ENCODE results near the gene MTSS2. TPM values are rescaled to one million over a fixed set of nuclear protein-coding genes. Genes with fewer than 3 reads are reported as not detected.
A peak's percentile ranks its signal among the peaks of the same experiment; 100 is the strongest.

MTSS2 gene
- total and polyA plus RNA-seq, 2 of the 4 experiments (the other 2 are of a cell fraction) = 9.1 to 86.2 TPM

GRCh38 chr16:70725912-70726828 lies 40.3 kb upstream of the MTSS2 start:
- H2AK9ac ChIP-seq (replicated peaks; ENCODE audit: low read depth, low read length, poor library complexity) = peak overlapping the region; percentile 73
- no peaks in the 10 kb centered on the region for H4K20me1 ChIP-seq (ENCODE audit: insufficient read depth, low read length)
- peak overlapping the region; percentile 73 to 83; a peak in 3 of 4 replicates for H4K8ac ChIP-seq (ENCODE audit: low read depth in 2 of 2, low read length in 2 of 2)
- no TSS peak for BruUV-seq (replicated peaks)
- H3K4ac ChIP-seq (ENCODE audit: low read depth, low read length) = peak overlapping the region; percentile 68
- in situ Hi-C loops (cut with MboI; ENCODE audit: low sequenced_read_pairs) = no loop called here
- H3K56ac ChIP-seq (ENCODE audit: extremely low read depth, insufficient read depth, low read length) = no peak overlapping the region
- no peaks in the 10 kb centered on the region for H3K9me1 ChIP-seq (ENCODE audit: insufficient read depth, low read length)
- no peak overlapping the region for H2BK5ac ChIP-seq (ENCODE audit: low read depth, low read length, poor library complexity, severe bottlenecking)
- TF ChIP-seq CEBPB (IDR thresholded peaks at IDR 0.05; ENCODE audit: low read depth, low read length) (no peak), FOS (IDR thresholded peaks at IDR 0.05; ENCODE audit: low read depth, low read length) (no peak), CTCF (conservative IDR thresholded peaks at IDR 0.05; ENCODE audit: low read depth, low read length) (no peak), MXI1 (IDR thresholded peaks at IDR 0.05; ENCODE audit: borderline replicate concordance, low read depth, low read length) (no peak), MAZ (IDR thresholded peaks at IDR 0.05; ENCODE audit: borderline replicate concordance, low read depth, low read length) (no peak), SMC3 (IDR thresholded peaks at IDR 0.05; ENCODE audit: low read depth, low read length) (no peak), MAFK (IDR thresholded peaks at IDR 0.05; ENCODE audit: low read depth, low read length) (no peak), POLR2A (IDR thresholded peaks at IDR 0.05; ENCODE audit: low read depth, low read length) (no peak), NFE2L2 (IDR thresholded peaks at IDR 0.05; ENCODE audit: low read depth, low read length) (no peak), CHD1 (IDR thresholded peaks at IDR 0.05; ENCODE audit: low read depth, low read length) (no peak), USF2 (IDR thresholded peaks at IDR 0.05; ENCODE audit: low read depth, low read length) (no peak), BHLHE40 (IDR thresholded peaks at IDR 0.05; ENCODE audit: low read depth, low read length) (no peak), RAD21 (IDR thresholded peaks at IDR 0.05; ENCODE audit: low read length) (no peak), RCOR1 (IDR thresholded peaks at IDR 0.05; ENCODE audit: insufficient replicate concordance, low read length) (no peak)
- peak; percentile 75 for ATAC-seq (ENCODE audit: low read depth)
- peak overlapping the region; percentile 9 for H2AFZ ChIP-seq (replicated peaks; ENCODE audit: low read length, poor library complexity)
- dilution Hi-C loops (cut with HindIII; ENCODE audit: low sequenced_read_pairs, unreplicated experiment) = no loop called here
- peak overlapping the region; percentile 68 for H3K14ac ChIP-seq (replicated peaks; ENCODE audit: low read depth, low read length)
- H3K79me1 ChIP-seq (ENCODE audit: low read depth in 1 of 2, low read length in 2 of 2) = peaks cover 0 to 10% of the 10 kb centered on the region in 2 experiments; a peak in 2 of 4 replicates
- H2BK120ac ChIP-seq (ENCODE audit: low read depth, low read length) = peak overlapping the region; percentile 49; the same call in 1 of the 2 replicates
- peak overlapping the region; percentile 47 for H4K5ac ChIP-seq (ENCODE audit: low read depth, low read length)
- peaks cover 13% of the 10 kb centered on the region for H3K4me1 ChIP-seq (ENCODE audit: control insufficient read depth, insufficient read depth, low read length)
- no peak overlapping the region; the same call in 1 of the 2 replicates for H3K4me2 ChIP-seq (ENCODE audit: low read depth, low read length)
- peak; percentile 42 for DNase-seq
- H4K91ac ChIP-seq (ENCODE audit: insufficient read depth, low read depth, low read length) = peak overlapping the region; percentile 39
- 25% methylated on average over 2 of the region's 31 CpGs; no CpG with 5 or more reads in 1 of the 2 experiments for WGBS, 2 experiments (ENCODE audit: extremely low coverage in 2 of 2, insufficient read length in 1 of 2)
- H3K23ac ChIP-seq (ENCODE audit: low read depth, low read length) = peak overlapping the region; percentile 45; the same call in 1 of the 2 replicates
- intact Hi-C loops (cut with micrococcal nuclease) = no loop called here
- peak overlapping the region; percentile 60; the same call in 1 of the 2 replicates for H3K27ac ChIP-seq (ENCODE audit: insufficient read depth, low read length)
- peaks cover 11% of the 10 kb centered on the region; the same call in 1 of the 2 replicates for H3K36me3 ChIP-seq (ENCODE audit: control insufficient read depth, insufficient read depth, low read length)
- ChIA-PET POLR2A (ENCODE audit: unreplicated experiment) (no interaction called here), CTCF (interaction anchor here (0.9 kb wide), 1 partner anchor 11 kb away, joined by 3 read pairs; no protein-coding TSS in a partner anchor)
- 0 out of 2 replicates have a peak overlapping the region, but pooled peaks have one; percentile 37 for H2BK20ac ChIP-seq (ENCODE audit: low read depth, low read length)
- peak overlapping the region; percentile 31 for H3K18ac ChIP-seq (ENCODE audit: low read depth, low read length)
- no peak overlapping the region for H3K4me3 ChIP-seq (ENCODE audit: insufficient read depth, low read depth, low read length)
- no peaks in the 10 kb centered on the region for H3K9me3 ChIP-seq (ENCODE audit: control insufficient read depth, insufficient read depth, low read length)
- no peaks in the 10 kb centered on the region for H3K27me3 ChIP-seq (ENCODE audit: control insufficient read depth, insufficient read depth, low read length)
- H3K9ac ChIP-seq (ENCODE audit: low read depth, low read length) = peak overlapping the region; percentile 12; the same call in 1 of the 2 replicates
- H2AK5ac ChIP-seq (ENCODE audit: low read depth, low read length) = peak overlapping the region; percentile 49; the same call in 1 of the 2 replicates
- H2BK15ac ChIP-seq (ENCODE audit: low read depth, low read length) = no peak overlapping the region

Measured in IMR-90 (cell line).